Mononuclear cell (primary cell): ENCODE results near the gene PRKCE. TPM values are rescaled to one million over a fixed set of nuclear protein-coding genes. Genes with fewer than 3 reads are reported as not detected.

ENCODE experiments used
- H3K27me3 ChIP-seq: 2 replicates; pipeline ENCODE4 v1.6.0; 2011; ENCODE audit warnings: low read length, control low read depth; ENCODE audit not compliant: insufficient read depth
- H3K4me1 ChIP-seq: 2 replicates; pipeline ENCODE4 v1.5.1; 2011; ENCODE audit warnings: mild to moderate bottlenecking, low read length, control low read depth; ENCODE audit not compliant: insufficient read depth
- H3K4me3 ChIP-seq: 2 replicates; pipeline ENCODE4 v1.5.1; 2011; ENCODE audit warnings: mild to moderate bottlenecking, low read length, moderate library complexity
- H3K9me3 ChIP-seq: 2 replicates; pipeline ENCODE4 v1.5.1; 2011; ENCODE audit warnings: low read depth, mild to moderate bottlenecking, control low read depth, low read length
- total RNA-seq: library from RNA; depleted of rRNA; stranded (reverse); fragments of >200 nt; gene quantifications from one replicate; pipeline ENCODE4 v1.2.3, GENCODE V29; 2012

PRKCE gene
- total RNA-seq, 1 donor = 13.6 TPM

DNA sequence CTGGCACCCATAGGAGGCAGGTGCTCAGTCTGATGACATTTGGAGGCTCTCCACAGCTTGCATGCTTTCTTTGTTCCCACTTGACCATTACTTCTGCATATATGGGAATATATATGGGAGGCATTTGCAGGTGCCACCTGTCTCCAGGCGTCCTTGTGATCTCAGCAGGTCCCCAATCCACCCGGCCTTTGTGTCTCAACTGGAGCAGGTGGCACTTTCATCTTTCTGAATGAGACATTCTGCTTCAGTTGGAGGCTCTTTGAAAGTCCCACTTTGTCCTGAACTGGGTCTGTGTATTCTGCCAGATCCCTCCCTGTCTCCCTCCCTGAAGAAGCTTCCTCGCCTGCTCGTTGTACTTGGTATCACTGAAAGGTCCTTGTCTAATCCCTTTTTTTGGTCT lies 327.6 kb downstream of the PRKCE start:
- Histone ChIP-seq H3K4me1 (no peaks in the 10 kb centered on the region), H3K27me3 (no peaks in the 10 kb centered on the region), H3K4me3 (no peak overlapping the region), H3K9me3 (no peaks in the 10 kb centered on the region)

GRCh38 chr2:45980161-45980865 lies 328.8 kb downstream of the PRKCE start:
- Histone ChIP-seq H3K4me1 (peaks cover 5% of the 10 kb centered on the region), H3K9me3 (no peaks in the 10 kb centered on the region), H3K27me3 (no peaks in the 10 kb centered on the region), H3K4me3 (no peak overlapping the region)

- Histone ChIP-seq H3K4me1 (peaks cover 5% of the 10 kb centered on the region), H3K9me3 (no peaks in the 10 kb centered on the region), H3K27me3 (no peaks in the 10 kb centered on the region), H3K4me3 (no peak overlapping the region)
These were observed 330.0 kb downstream of the PRKCE start for GRCh38 chr2:45981384-45981930.

DNA sequence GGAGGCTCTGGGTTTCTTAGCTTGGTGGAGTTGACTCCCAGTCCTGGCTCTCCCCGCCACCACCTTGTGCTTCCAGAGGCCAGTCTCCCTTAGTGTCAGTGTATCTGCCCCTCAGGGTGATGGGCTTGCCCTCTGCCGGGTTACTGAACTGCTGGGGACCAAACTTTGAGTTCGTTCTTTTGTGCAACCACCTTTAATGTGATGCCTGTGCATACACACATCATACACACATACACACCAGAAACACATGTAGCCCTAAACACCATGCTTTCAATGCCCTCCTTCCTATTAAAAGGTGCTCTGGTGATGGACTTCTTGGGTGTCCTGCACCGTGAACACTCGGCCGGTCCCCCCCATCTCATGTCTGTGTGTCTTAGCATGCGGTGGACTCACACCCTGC lies 330.6 kb downstream of the PRKCE start:
- peaks cover 5% of the 10 kb centered on the region for H3K4me1 ChIP-seq
- H3K27me3 ChIP-seq = no peaks in the 10 kb centered on the region
- H3K9me3 ChIP-seq = no peaks in the 10 kb centered on the region
- no peak overlapping the region for H3K4me3 ChIP-seq

DNA sequence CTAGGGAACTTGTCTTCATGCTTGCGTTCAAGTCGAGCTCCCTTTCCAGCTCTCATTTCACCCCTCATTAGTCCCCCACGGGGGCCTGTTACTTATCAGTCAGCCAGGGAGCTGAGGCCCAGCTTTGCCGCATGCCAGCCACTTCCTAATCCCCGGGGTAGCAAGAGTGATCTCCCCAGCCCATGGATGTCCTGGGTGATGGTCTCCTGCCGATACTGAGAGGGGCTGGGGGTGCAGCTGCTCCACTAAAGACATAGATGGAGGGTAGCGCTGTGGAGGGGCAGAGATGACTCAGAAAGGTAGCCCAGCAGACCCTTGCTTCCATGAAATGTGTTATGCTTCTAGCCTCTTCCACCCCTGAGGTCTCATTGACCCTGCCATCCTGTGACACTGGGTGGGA lies 331.7 kb downstream of the PRKCE start:
- Histone ChIP-seq H3K9me3 (no peaks in the 10 kb centered on the region), H3K4me1 (peaks cover 5% of the 10 kb centered on the region), H3K4me3 (no peak overlapping the region), H3K27me3 (no peaks in the 10 kb centered on the region)

DNA sequence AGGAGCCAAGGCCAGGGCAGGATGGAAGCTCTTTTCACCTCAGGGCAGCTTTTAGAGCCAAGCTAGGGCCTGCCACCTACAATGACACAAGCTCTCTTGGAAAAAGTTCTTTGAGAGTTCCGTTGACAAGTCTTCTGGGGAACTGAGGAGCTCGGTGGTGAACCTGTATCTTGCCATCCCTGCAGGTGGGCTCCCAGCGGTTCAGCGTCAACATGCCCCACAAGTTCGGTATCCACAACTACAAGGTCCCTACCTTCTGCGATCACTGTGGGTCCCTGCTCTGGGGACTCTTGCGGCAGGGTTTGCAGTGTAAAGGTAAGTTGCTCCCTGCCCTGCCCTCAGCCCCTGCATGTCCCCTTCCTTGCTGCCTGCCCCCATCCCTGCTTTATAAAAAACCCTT lies 332.9 kb downstream of the PRKCE start:
- no peaks in the 10 kb centered on the region for H3K27me3 ChIP-seq
- peaks cover 5% of the 10 kb centered on the region for H3K4me1 ChIP-seq
- no peak overlapping the region for H3K4me3 ChIP-seq
- H3K9me3 ChIP-seq = no peaks in the 10 kb centered on the region

DNA sequence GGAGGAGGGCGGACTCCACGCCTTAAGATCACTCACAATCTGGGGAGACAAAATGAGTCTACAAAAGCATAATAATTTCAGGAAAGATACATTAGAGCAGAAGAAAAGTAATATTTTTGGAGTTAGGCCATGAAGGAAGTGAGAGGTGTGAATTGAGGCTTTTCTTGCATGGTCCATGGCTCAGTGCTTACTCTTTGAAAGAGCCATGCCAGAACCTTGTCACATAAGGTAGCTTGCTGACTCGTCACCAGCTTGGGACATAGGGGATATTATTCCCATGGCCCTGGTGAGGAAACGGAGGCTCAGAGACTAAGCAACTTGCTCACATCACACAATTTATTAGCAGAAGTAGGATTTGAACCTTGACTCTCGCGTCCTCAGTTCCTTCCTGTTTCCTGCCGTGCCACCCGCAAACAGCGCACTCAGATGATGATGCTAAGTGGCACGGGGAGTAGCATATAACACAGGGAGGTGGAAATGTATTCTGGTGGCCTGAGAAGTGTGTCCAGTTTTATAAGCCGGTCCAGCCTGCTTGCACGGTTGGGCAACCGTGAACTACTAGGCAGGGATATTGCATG lies 333.5 kb downstream of the PRKCE start:
- Histone ChIP-seq H3K4me3 (no peak overlapping the region), H3K27me3 (no peaks in the 10 kb centered on the region)

GRCh38 chr2:45986509-45986908 lies 335.0 kb downstream of the PRKCE start:
- Histone ChIP-seq H3K4me1 (peaks cover 5% of the 10 kb centered on the region), H3K4me3 (no peak overlapping the region), H3K9me3 (no peaks in the 10 kb centered on the region), H3K27me3 (no peaks in the 10 kb centered on the region)

More for the DNA sequence above, 333.5 kb downstream of the PRKCE start:
- Histone ChIP-seq H3K9me3 (no peaks in the 10 kb centered on the region), H3K4me1 (peaks cover 5% of the 10 kb centered on the region)

DNA sequence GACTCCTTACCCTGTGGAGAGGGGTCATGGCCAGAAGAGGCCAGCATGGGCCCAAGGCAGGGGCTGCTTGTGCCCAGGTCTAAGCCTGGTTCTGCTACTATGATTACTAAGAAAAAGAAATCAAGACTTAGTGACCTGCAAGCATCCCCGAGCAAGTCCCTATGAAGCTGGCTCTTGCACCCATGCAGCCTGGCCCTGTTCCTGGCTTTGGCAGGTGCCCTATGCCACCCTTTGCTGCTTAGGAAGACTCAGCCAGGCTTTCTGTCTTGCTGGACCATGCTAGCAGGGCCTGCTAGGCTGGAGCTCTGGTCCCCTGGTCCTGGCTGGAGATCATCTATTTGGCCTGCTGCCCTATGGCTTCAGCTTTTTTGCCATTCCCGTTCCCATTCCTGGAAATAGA lies 336.4 kb downstream of the PRKCE start:
- H3K9me3 ChIP-seq = no peaks in the 10 kb centered on the region
- H3K27me3 ChIP-seq = no peaks in the 10 kb centered on the region
- H3K4me3 ChIP-seq = no peak overlapping the region
- H3K4me1 ChIP-seq = peaks cover 5% of the 10 kb centered on the region

- Histone ChIP-seq H3K4me3 (no peak overlapping the region), H3K27me3 (no peaks in the 10 kb centered on the region), H3K9me3 (no peaks in the 10 kb centered on the region), H3K4me1 (peaks cover 5% of the 10 kb centered on the region)
These were observed 337.4 kb downstream of the PRKCE start for GRCh38 chr2:45988879-45989278.

DNA sequence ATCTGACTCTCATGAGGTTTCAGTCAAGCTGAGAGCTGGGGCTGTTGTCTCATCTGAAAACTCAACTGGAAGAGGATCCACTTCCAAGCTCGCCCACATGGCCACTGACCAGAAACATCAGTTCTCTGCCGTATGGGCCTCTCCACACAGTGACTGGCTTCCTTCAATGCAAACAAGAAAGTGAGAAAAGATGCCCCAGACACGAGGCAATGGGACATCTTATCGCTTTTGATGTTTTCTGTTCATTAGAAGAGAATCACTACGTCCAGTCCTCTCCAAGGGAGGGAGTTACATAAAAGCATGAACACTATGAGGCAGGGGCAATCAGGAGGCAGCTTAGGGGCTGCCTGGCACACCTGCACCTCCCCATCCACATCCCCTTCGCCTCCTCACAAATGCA lies 338.7 kb downstream of the PRKCE start:
- Histone ChIP-seq H3K4me3 (no peak overlapping the region), H3K4me1 (peaks cover 2% of the 10 kb centered on the region), H3K9me3 (no peaks in the 10 kb centered on the region), H3K27me3 (no peaks in the 10 kb centered on the region)

- Histone ChIP-seq H3K27me3 (no peaks in the 10 kb centered on the region), H3K4me1 (no peaks in the 10 kb centered on the region), H3K4me3 (no peak overlapping the region), H3K9me3 (no peaks in the 10 kb centered on the region)
These were observed 340.7 kb downstream of the PRKCE start for GRCh38 chr2:45992021-45992740.

DNA sequence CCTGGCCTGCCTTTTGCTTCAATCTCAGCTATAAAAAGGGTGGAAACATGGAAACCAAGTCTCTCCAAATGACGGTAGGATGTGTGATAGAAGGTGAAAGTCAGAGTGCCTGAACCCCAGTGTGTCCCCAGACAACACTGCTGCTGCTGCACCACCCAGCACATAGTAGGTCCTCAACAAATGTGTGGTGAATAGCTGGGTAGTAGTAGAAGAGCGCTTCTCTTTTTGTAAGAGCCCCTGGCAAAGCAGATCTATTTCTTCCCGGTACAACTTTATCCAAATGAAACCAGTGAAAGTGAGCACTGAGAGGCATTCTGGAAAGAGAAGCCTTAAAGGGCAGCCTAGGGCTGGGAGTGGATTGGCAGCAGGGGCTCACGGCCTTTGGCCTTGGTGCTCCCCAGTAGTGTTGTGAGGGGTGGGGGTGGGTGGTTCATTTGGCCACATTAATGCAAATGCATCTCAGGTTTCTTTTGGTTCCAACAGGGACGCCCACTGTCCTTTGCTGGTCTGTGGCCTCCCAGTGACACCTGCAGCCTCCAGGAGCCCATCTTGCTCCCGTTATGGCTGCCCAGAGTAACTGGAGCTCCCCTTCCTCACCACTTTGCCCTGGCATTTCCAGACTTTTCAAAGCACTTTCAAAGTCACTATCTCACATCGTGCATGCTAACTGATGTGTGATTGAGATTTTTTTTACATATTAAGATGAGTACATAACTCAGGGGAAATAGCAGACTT lies 341.4 kb downstream of the PRKCE start:
- Histone ChIP-seq H3K4me1 (no peaks in the 10 kb centered on the region), H3K27me3 (no peaks in the 10 kb centered on the region), H3K4me3 (no peak overlapping the region), H3K9me3 (no peaks in the 10 kb centered on the region)

DNA sequence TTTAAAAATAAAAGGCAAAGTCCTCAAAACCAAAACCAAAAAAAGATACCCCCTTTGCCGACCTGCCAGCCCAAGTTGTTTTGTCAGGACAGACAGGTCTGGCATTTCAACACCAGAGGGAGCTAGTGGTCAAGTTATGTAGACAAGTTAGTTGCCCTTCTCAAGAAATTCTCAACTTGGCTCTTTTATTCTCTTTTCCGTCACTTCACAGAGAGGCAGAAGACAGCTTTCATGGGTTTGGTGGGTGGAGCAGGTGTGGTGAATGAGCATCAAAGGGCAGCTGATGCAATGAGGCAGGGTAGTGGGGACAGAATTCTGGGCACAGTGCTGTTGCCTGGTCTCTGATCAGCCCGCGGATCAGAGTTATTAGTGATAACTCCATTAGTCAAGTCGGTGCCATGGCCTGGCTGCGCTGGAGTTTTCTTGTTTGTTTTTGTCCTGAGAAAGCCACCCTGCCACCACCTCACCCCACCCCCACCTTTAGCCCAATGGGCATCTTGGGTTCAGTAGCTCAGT lies 342.1 kb downstream of the PRKCE start:
- H3K9me3 ChIP-seq = no peaks in the 10 kb centered on the region
- H3K27me3 ChIP-seq = no peaks in the 10 kb centered on the region
- no peak overlapping the region for H3K4me3 ChIP-seq
- H3K4me1 ChIP-seq = no peaks in the 10 kb centered on the region

- no peaks in the 10 kb centered on the region for H3K9me3 ChIP-seq
- H3K27me3 ChIP-seq = no peaks in the 10 kb centered on the region
- H3K4me1 ChIP-seq = no peaks in the 10 kb centered on the region
- H3K4me3 ChIP-seq = no peak overlapping the region
These were observed 342.6 kb downstream of the PRKCE start for GRCh38 chr2:45994060-45994459.
